CD8-positive, alpha-beta memory T cell (primary cell): Measurements from ENCODE around the gene RIPOR2. TPM values are rescaled to one million over a fixed set of nuclear protein-coding genes. Genes with fewer than 3 reads are reported as not detected.
"Not testable (repeated sequence)": the region's sequence is repeated elsewhere in the genome, so short reads cannot be mapped to it uniquely, and the experiment has no call there.

Experiments
- CTCF ChIA-PET: fragments of 350-600 bp; sonication (Branson Sonifier 250); formaldehyde crosslinking; loops from one replicate; lab custom pipeline; 2021; ENCODE audit warnings: antibody characterized with exemption; lab: Charles Lee
- POLR2A ChIA-PET: fragments of 350-600 bp; sonication (Branson Sonifier 250); formaldehyde crosslinking; loops from one replicate; lab custom pipeline; 2021; ENCODE audit warnings: antibody characterized with exemption; lab: Charles Lee
- DNase-seq, 5 donors: peaks; one replicate each; pipeline versions ENCODE4 v3.0.0 to v3.0.0-alpha.2; 2020 to 2022; ENCODE audit warnings: mixed read lengths in 1 of 5
- H3K27ac ChIP-seq: one replicate; pipeline ENCODE4 v1.7.0; 2013; ENCODE audit warnings: low read depth, mild to moderate bottlenecking, low read length, moderate library complexity
- H3K27me3 ChIP-seq: 2 replicates; pipeline ENCODE4 v1.7.0; 2013; ENCODE audit warnings: low read length, mild to moderate bottlenecking; ENCODE audit not compliant: insufficient read depth, poor library complexity, severe bottlenecking
- H3K36me3 ChIP-seq: 2 replicates; pipeline ENCODE4 v1.7.0; 2013; ENCODE audit warnings: mild to moderate bottlenecking, low read length, moderate library complexity; ENCODE audit not compliant: insufficient read depth
- H3K4me1 ChIP-seq: 2 replicates; pipeline ENCODE4 v1.7.0; 2013; ENCODE audit warnings: mild to moderate bottlenecking, low read length, moderate library complexity; ENCODE audit not compliant: insufficient read depth
- H3K4me3 ChIP-seq: 2 replicates; pipeline ENCODE4 v1.7.0; 2013; ENCODE audit warnings: mild to moderate bottlenecking, low read length
- H3K9me3 ChIP-seq: 2 replicates; pipeline ENCODE4 v1.7.0; 2013; ENCODE audit warnings: mild to moderate bottlenecking, low read length
- H3K27ac Mint-ChIP-seq, 8 donors: one replicate each; pipeline ENCODE4 v1.8.0; 2020 to 2021; ENCODE audit warnings: mixed read lengths in 8 of 8, mild to moderate bottlenecking in 6 of 8, inconsistent platforms in 3 of 8, moderate library complexity in 3 of 8
- H3K27me3 Mint-ChIP-seq, 2 donors: one replicate each; pipeline ENCODE4 v1.8.0; 2020 to 2021; ENCODE audit warnings: mixed read lengths in 2 of 2, mild to moderate bottlenecking in 1 of 2, moderate library complexity in 1 of 2
- H3K36me3 Mint-ChIP-seq, 3 donors: one replicate each; pipeline ENCODE4 v1.8.0; 2020 to 2021; ENCODE audit warnings: mixed read lengths in 3 of 3, inconsistent platforms in 1 of 3, mild to moderate bottlenecking in 1 of 3
- H3K4me1 Mint-ChIP-seq, 3 donors: one replicate each; pipeline ENCODE4 v1.8.0; 2020 to 2021; ENCODE audit warnings: mixed read lengths in 3 of 3, inconsistent platforms in 1 of 3, mild to moderate bottlenecking in 1 of 3
- H3K4me3 Mint-ChIP-seq, 7 donors: one replicate each; pipeline ENCODE4 v1.8.0; 2020 to 2021; ENCODE audit warnings: mixed read lengths in 7 of 7, mild to moderate bottlenecking in 6 of 7, moderate library complexity in 4 of 7, inconsistent platforms in 2 of 7
- H3K9me3 Mint-ChIP-seq, 5 donors: one replicate each; pipeline ENCODE4 v1.8.0; 2020 to 2022; ENCODE audit warnings: mixed read lengths in 5 of 5, mild to moderate bottlenecking in 3 of 5, moderate library complexity in 2 of 5, inconsistent platforms in 1 of 5
- polyA plus RNA-seq: library from polyadenylated mRNA; unstranded; fragments of 300-500 nt; fragmentation: Illumina TruSeq; gene quantifications from one replicate; pipeline ENCODE4 v1.2.3, GENCODE V29; 2021
- total RNA-seq, 2 experiments: library from RNA; stranded (reverse); gene quantifications; one replicate each; pipeline ENCODE4 v1.2.3, GENCODE V29; 2021

RIPOR2 gene
- total and polyA plus RNA-seq, 3 experiments from 2014 or later: 54.4 to 427 (median 58.2) TPM

- Histone ChIP-seq H3K27ac (no peak overlapping the region), H3K9me3 (no peaks in the 10 kb centered on the region), H3K4me1 (peaks cover 44% of the 10 kb centered on the region), H3K27me3 (no peaks in the 10 kb centered on the region), H3K36me3 (peaks cover 22% of the 10 kb centered on the region), H3K4me3 (peak overlapping the region; percentile 72)
- Mint-ChIP-seq H3K9me3 (peaks cover 0 to 5% (median 0%) of the 10 kb centered on the region in 5 donors), H3K4me3 (peak overlapping the region; percentile 85 to 99 (median 99)), H3K27me3 (no peaks in the 10 kb centered on the region), H3K4me1 (peaks cover 46 to 65% (median 60%) of the 10 kb centered on the region in 3 donors), H3K36me3 (peaks cover 34 to 84% (median 42%) of the 10 kb centered on the region in 3 donors), H3K27ac (peak overlapping the region; percentile 84 to 99 (median 93))
- CTCF ChIA-PET: interaction anchor here (1.1 kb wide), 1 partner anchor 60 kb away, joined by 5 read pairs; no protein-coding TSS in a partner anchor
- no peak for DNase-seq
- POLR2A ChIA-PET: no interaction called here
These were observed 4.5 kb downstream of the RIPOR2 start for GRCh38 chr6:24931296-24931695.

DNA sequence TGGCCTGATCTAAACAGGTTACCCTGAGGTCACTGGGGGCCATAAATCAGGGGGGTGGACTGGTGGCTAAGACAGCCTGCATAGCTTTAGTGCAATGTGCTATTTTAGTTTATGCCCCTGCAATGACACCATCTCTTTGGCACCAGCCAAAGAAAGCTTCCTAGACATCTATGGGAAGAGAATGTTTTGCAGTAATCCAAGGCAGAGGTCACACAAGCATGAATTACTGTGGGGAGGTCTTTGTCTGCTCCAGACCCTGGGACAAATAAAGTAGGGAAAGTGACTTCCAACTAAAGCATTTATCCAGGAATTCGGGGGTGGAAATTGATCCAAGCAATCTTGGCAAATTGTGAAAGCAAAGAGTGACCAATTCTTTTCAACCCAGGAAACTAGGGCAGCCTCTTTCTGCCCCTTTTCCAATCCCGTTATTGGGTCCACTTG lies 5.3 kb downstream of the RIPOR2 start:
- Histone ChIP-seq H3K4me3 (peak overlapping the region; percentile 72), H3K27ac (no peak overlapping the region), H3K27me3 (no peaks in the 10 kb centered on the region), H3K36me3 (peaks cover 22% of the 10 kb centered on the region), H3K4me1 (peaks cover 52% of the 10 kb centered on the region), H3K9me3 (no peaks in the 10 kb centered on the region)
- Mint-ChIP-seq H3K9me3 (peaks cover 0 to 5% (median 0%) of the 10 kb centered on the region in 5 donors), H3K36me3 (peaks cover 39 to 81% (median 39%) of the 10 kb centered on the region in 3 donors), H3K27me3 (no peaks in the 10 kb centered on the region), H3K4me1 (peaks cover 50 to 69% (median 64%) of the 10 kb centered on the region in 3 donors), H3K27ac (peak overlapping the region; percentile 83 to 99 (median 94)), H3K4me3 (peak overlapping the region; percentile 85 to 99 (median 99))
- ChIA-PET POLR2A (interaction anchor here (1.2 kb wide), 1 partner anchor 62 kb away, joined by 6 read pairs; no protein-coding TSS in a partner anchor), CTCF (interaction anchor here (1.4 to 1.8 kb wide), 2 partner anchors 61 to 141 kb away, joined by 4 to 8 read pairs; no protein-coding TSS in a partner anchor)
- DNase-seq: no peak

- Mint-ChIP-seq H3K4me1 (peaks cover 61 to 81% (median 76%) of the 10 kb centered on the region in 3 donors), H3K36me3 (peaks cover 34 to 78% (median 38%) of the 10 kb centered on the region in 3 donors), H3K27ac (peak overlapping the region; percentile 89 to 99 (median 96)), H3K9me3 (peaks cover 0 to 5% (median 0%) of the 10 kb centered on the region in 5 donors), H3K4me3 (peak overlapping the region; percentile 85 to 99 (median 99)), H3K27me3 (no peaks in the 10 kb centered on the region)
- H3K36me3 ChIP-seq: peaks cover 25% of the 10 kb centered on the region
- POLR2A ChIA-PET: interaction anchor here (0.7 to 1.0 kb wide), 3 partner anchors 9 to 18 kb away, joined by 3 to 4 read pairs (median 3); no protein-coding TSS in a partner anchor
- H3K9me3 ChIP-seq: no peaks in the 10 kb centered on the region
- CTCF ChIA-PET: interaction anchor here (1.3 to 1.8 kb wide), 3 partner anchors 10 to 142 kb away, joined by 3 to 8 read pairs (median 4); no protein-coding TSS in a partner anchor
- H3K4me1 ChIP-seq: peaks cover 63% of the 10 kb centered on the region
- H3K27me3 ChIP-seq: no peaks in the 10 kb centered on the region
- DNase-seq: no peak
- H3K27ac ChIP-seq: no peak overlapping the region
- H3K4me3 ChIP-seq: peak overlapping the region; percentile 51
These were observed 6.5 kb downstream of the RIPOR2 start for GRCh38 chr6:24929242-24929641.

DNA sequence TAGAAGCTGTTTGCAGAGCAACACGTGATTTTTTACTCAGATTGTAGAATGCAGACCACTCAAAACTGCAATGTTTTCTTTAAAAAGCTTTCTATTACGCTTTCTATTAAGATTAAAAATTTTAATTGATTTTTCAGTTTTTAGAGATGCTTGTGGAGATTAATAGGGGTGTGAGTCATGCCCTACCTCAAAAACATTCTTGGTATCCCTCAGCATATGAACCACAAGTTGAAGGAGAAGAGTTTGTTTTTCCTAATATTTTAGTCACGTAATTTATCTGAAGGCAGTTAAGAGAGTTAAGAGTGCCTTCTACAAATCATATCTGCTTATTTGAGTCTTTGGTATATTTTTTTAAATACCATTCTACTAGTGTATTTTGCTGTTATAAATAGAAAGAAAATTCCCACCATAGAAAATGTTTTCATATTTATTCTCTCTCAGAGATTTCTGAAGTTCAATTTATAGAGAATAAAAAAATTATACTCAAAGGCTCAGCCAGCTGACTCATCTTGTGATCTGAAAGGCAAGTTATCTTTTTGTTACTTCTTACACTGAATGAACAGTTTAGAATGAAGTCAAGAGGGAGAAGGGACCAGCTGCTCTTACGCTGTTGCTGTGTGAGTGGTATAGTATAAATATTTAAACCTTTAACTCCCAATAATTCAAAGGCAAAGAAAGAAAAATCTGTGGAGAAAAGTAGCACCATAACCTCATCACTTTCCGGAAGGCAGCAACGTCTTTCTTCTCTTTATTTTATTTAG lies 7.6 kb downstream of the RIPOR2 start:
- Histone ChIP-seq H3K4me3 (peak overlapping the region; percentile 51), H3K9me3 (no peaks in the 10 kb centered on the region), H3K4me1 (peaks cover 72% of the 10 kb centered on the region), H3K36me3 (peaks cover 29% of the 10 kb centered on the region), H3K27ac (peak overlapping the region; percentile 19), H3K27me3 (no peaks in the 10 kb centered on the region)
- CTCF ChIA-PET: interaction anchor here (1.2 to 1.3 kb wide), 2 partner anchors 8 to 24 kb away, joined by 3 read pairs; no protein-coding TSS in a partner anchor
- Mint-ChIP-seq H3K4me3 (peak overlapping the region; percentile 85 to 99 (median 99)), H3K36me3 (peaks cover 27 to 73% (median 34%) of the 10 kb centered on the region in 3 donors), H3K9me3 (peaks cover 0 to 5% (median 0%) of the 10 kb centered on the region in 5 donors), H3K27ac (peak overlapping the region; percentile 59 to 99 (median 92)), H3K27me3 (no peaks in the 10 kb centered on the region), H3K4me1 (peaks cover 70 to 91% (median 86%) of the 10 kb centered on the region in 3 donors)
- no peak for DNase-seq
- POLR2A ChIA-PET: interaction anchor here (0.7 to 1.1 kb wide), 4 partner anchors 8 to 63 kb away, joined by 3 to 6 read pairs (median 4); no protein-coding TSS in a partner anchor

- H3K9me3 ChIP-seq: no peaks in the 10 kb centered on the region
- peak overlapping the region; percentile 51 for H3K4me3 ChIP-seq
- peaks cover 80% of the 10 kb centered on the region for H3K4me1 ChIP-seq
- Mint-ChIP-seq H3K27me3 (no peaks in the 10 kb centered on the region), H3K4me3 (peak overlapping the region; percentile 85 to 99 (median 98)), H3K27ac (peak overlapping the region; percentile 66 to 97 (median 92)), H3K36me3 (peaks cover 26 to 69% (median 33%) of the 10 kb centered on the region in 3 donors), H3K9me3 (peaks cover 0 to 5% (median 0%) of the 10 kb centered on the region in 5 donors), H3K4me1 (peaks cover 75 to 98% (median 93%) of the 10 kb centered on the region in 3 donors)
- CTCF ChIA-PET: interaction anchor here (1.2 to 4.5 kb wide), 4 partner anchors 7 to 64 kb away, joined by 3 to 43 read pairs (median 31); partner anchors contain the start of gene RIPOR2
- DNase-seq: peak in 2 of 5 donors; percentile 45 to 56
- no peaks in the 10 kb centered on the region for H3K27me3 ChIP-seq
- H3K36me3 ChIP-seq: peaks cover 29% of the 10 kb centered on the region
- POLR2A ChIA-PET: interaction anchor here (1.0 to 1.1 kb wide), 3 partner anchors 10 to 64 kb away, joined by 3 to 6 read pairs (median 4); no protein-coding TSS in a partner anchor
- peak overlapping the region; percentile 5 for H3K27ac ChIP-seq
These were observed 8.3 kb downstream of the RIPOR2 start for GRCh38 chr6:24927277-24927955.

DNA sequence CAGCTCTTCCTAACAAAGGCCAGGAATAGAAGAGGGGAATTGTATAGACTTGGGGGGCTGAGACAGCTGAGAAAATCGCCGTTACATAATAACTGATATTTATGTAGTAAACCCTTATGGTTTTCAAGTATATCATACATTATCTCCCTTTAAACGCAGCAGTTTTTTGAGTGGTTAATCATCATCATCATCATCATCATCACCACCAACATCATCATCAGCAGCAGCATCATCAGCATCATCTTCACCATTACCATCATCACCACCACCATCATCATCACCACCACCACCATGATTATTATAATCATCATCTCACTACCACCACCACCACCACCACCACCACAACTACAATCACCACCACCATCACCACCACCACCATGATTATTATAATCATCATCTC lies 9.1 kb downstream of the RIPOR2 start:
- ChIA-PET POLR2A (interaction anchor here (0.6 to 2.0 kb wide), 6 partner anchors 10 to 69 kb away, joined by 3 to 12 read pairs (median 4); partner anchors contain the start of gene RIPOR2), CTCF (interaction anchor here (1.2 to 4.5 kb wide), 6 partner anchors 8 to 70 kb away, joined by 3 to 43 read pairs (median 16); partner anchors contain the start of gene RIPOR2)
- H3K36me3 Mint-ChIP-seq: peaks cover 20 to 65% (median 31%) of the 10 kb centered on the region in 3 donors
- peaks cover 74 to 97% (median 90%) of the 10 kb centered on the region in 3 donors for H3K4me1 Mint-ChIP-seq
- not testable (repeated sequence) for H3K27me3 ChIP-seq, H3K9me3 ChIP-seq, H3K27me3 Mint-ChIP-seq, DNase-seq, H3K9me3 Mint-ChIP-seq
- peaks cover 85% of the 10 kb centered on the region for H3K4me1 ChIP-seq
- H3K27ac ChIP-seq: peak overlapping the region; percentile 55
- peak overlapping the region; percentile 75 to 86 (median 81) for H3K4me3 Mint-ChIP-seq
- H3K27ac Mint-ChIP-seq: peak overlapping the region; percentile 52 to 95 (median 89)
- peak overlapping the region; percentile 62 for H3K4me3 ChIP-seq
- peaks cover 29% of the 10 kb centered on the region for H3K36me3 ChIP-seq

DNA sequence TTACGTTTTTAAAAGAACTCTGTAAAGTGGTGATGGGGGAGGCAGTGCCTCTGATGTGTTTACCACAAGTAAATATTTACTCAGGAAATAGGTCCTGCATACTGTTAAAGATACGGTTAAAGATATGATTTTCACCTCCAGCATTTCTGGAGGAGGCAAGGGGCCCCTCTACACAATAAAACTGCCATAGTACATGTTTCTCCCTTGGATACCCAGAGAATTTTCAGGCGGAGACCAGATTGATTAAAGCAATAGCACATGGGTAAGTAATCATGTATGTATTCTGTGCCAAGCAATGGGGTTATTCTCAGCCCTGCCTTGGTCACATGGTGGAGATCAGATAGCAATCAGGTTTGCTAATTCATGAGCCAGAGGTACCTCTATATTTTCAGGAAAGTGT lies 9.6 kb downstream of the RIPOR2 start:
- no peaks in the 10 kb centered on the region for H3K9me3 ChIP-seq
- H3K4me1 ChIP-seq: peaks cover 85% of the 10 kb centered on the region
- H3K36me3 ChIP-seq: peaks cover 26% of the 10 kb centered on the region
- POLR2A ChIA-PET: interaction anchor here (0.6 to 2.0 kb wide), 10 partner anchors 11 to 69 kb away, joined by 3 to 12 read pairs (median 4); partner anchors contain the start of gene RIPOR2
- CTCF ChIA-PET: interaction anchor here (0.9 to 4.5 kb wide), 11 partner anchors 9 to 92 kb away, joined by 3 to 43 read pairs (median 3); partner anchors contain the start of gene RIPOR2
- DNase-seq: peak in 1 of 5 donors; percentile 52
- H3K4me1 Mint-ChIP-seq: peaks cover 75 to 97% (median 90%) of the 10 kb centered on the region in 3 donors
- H3K27ac Mint-ChIP-seq: peak overlapping the region; percentile 52 to 95 (median 89)
- peaks cover 15 to 64% (median 30%) of the 10 kb centered on the region in 3 donors for H3K36me3 Mint-ChIP-seq
- H3K4me3 ChIP-seq: peak overlapping the region; percentile 62
- H3K9me3 Mint-ChIP-seq: peaks cover 0 to 5% (median 0%) of the 10 kb centered on the region in 5 donors
- peak overlapping the region; percentile 55 for H3K27ac ChIP-seq
- H3K27me3 ChIP-seq: no peaks in the 10 kb centered on the region
- peak overlapping the region; percentile 75 to 86 (median 81) for H3K4me3 Mint-ChIP-seq
- H3K27me3 Mint-ChIP-seq: no peaks in the 10 kb centered on the region
